ENCODE measurements around the gene ATAT1.

The ATAT1 gene

DNA sequence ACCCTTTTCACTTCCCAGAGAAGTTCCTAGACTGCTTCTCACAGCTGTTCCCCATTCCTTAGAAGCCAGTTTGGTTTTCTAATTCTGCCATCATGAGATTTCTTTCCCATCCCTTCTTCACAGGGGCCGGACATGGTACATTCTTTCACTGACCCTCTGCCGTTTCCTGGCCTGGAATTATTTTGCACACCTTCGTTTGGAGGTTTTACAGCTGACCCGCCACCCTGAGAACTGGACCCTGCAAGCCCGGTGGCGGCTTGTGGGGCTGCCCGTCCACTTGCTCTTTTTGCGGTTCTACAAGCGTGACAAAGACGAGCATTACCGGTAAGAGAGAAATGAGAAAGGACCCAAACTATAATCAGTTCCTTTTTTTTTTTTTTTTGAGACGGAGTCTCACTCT is 24.5 kb downstream of the ATAT1 start:
- TF ChIP-seq ZBTB7A (IDR thresholded peaks at IDR 0.05; ENCODE audit: low read depth) (no peak), EP300 (IDR thresholded peaks at IDR 0.05; ENCODE audit: borderline replicate concordance) (no peak), CEBPB (IDR thresholded peaks at IDR 0.05) (no peak), YY1 (IDR thresholded peaks at IDR 0.05; ENCODE audit: low read depth) (no peak), FOXM1 (IDR thresholded peaks at IDR 0.05; ENCODE audit: borderline replicate concordance, low read depth) (no peak), RAD21 (IDR thresholded peaks at IDR 0.05; ENCODE audit: low read depth) (no peak), CREB1 (IDR thresholded peaks at IDR 0.05; ENCODE audit: low read depth) (no peak), TCF12 (IDR thresholded peaks at IDR 0.05; ENCODE audit: low read depth) (no peak)
- TF ChIP-seq, protein P1, sequence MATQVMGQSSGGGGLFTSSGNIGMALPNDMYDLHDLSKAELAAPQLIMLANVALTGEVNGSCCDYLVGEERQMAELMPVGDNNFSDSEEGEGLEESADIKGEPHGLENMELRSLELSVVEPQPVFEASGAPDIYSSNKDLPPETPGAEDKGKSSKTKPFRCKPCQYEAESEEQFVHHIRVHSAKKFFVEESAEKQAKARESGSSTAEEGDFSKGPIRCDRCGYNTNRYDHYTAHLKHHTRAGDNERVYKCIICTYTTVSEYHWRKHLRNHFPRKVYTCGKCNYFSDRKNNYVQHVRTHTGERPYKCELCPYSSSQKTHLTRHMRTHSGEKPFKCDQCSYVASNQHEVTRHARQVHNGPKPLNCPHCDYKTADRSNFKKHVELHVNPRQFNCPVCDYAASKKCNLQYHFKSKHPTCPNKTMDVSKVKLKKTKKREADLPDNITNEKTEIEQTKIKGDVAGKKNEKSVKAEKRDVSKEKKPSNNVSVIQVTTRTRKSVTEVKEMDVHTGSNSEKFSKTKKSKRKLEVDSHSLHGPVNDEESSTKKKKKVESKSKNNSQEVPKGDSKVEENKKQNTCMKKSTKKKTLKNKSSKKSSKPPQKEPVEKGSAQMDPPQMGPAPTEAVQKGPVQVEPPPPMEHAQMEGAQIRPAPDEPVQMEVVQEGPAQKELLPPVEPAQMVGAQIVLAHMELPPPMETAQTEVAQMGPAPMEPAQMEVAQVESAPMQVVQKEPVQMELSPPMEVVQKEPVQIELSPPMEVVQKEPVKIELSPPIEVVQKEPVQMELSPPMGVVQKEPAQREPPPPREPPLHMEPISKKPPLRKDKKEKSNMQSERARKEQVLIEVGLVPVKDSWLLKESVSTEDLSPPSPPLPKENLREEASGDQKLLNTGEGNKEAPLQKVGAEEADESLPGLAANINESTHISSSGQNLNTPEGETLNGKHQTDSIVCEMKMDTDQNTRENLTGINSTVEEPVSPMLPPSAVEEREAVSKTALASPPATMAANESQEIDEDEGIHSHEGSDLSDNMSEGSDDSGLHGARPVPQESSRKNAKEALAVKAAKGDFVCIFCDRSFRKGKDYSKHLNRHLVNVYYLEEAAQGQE (IDR thresholded peaks at IDR 0.05; ENCODE audit: low read depth), result no peak

DNA sequence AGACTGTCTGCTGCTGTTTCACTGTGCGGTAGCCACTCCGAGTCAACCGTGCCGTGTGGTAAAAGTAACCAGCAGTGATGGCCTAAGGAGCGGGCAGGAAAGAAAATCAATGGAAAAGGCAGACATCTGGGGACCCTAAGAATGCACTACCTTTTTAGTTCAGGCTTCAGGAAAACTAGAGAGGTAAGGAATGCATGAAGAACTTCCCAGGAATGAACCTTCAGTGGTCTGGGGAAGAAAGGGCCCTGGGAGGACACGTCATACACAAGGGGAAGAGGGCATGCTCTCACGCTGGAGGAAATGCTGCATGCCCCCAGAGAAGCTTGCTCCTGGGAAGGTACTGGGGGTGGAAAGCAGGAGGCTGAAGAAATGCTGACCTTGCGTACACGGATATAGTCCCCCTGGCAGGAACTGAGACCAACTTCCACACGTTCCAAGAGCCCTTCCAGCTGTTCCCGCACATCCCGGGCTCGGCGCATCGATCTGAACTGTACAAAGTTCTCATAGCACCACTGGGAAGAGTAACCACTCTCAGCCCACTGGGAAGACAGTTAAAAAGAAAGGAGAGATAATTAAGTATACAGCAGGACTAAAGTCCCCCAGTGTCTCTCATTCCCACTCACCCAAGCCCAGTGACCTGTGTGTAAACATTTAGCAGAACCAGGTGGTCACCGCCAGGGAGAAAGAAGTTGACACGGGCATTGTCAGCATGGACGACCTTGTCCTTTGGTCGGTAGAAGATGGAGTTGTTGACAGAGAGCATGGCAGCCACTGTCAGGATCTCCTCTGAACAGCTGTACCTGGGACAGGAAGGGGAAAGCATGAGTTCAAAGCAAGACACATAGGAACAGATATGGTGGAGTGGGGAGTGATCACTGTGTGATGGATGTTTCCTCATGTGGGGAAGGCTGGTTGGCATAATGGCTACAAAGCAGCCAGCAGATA is 28.4 kb downstream of the ATAT1 start:
- TF ChIP-seq TAF1 (IDR thresholded peaks at IDR 0.05; ENCODE audit: low read depth), result no peak
- no peak for TF ChIP-seq TEAD4 (IDR thresholded peaks at IDR 0.05)
- no peak for TF ChIP-seq NFIC (IDR thresholded peaks at IDR 0.05)
- TF ChIP-seq TCF12 (IDR thresholded peaks at IDR 0.05; ENCODE audit: low read depth), result no peak
- TF ChIP-seq, protein P2, sequence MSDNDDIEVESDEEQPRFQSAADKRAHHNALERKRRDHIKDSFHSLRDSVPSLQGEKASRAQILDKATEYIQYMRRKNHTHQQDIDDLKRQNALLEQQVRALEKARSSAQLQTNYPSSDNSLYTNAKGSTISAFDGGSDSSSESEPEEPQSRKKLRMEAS (IDR thresholded peaks at IDR 0.05), result no peak
- TF ChIP-seq YY1 (IDR thresholded peaks at IDR 0.05; ENCODE audit: low read depth), result no peak
- TF ChIP-seq EGR1 (IDR thresholded peaks at IDR 0.05), result no peak
- TF ChIP-seq EP300 (IDR thresholded peaks at IDR 0.05; ENCODE audit: borderline replicate concordance), result no peak
- TF ChIP-seq, protein P1 (IDR thresholded peaks at IDR 0.05; ENCODE audit: low read depth), result no peak
- TF ChIP-seq FOXM1 (IDR thresholded peaks at IDR 0.05; ENCODE audit: borderline replicate concordance, low read depth), result no peak
- TF ChIP-seq RAD21 (IDR thresholded peaks at IDR 0.05; ENCODE audit: low read depth), result no peak
- TF ChIP-seq, protein P3, sequence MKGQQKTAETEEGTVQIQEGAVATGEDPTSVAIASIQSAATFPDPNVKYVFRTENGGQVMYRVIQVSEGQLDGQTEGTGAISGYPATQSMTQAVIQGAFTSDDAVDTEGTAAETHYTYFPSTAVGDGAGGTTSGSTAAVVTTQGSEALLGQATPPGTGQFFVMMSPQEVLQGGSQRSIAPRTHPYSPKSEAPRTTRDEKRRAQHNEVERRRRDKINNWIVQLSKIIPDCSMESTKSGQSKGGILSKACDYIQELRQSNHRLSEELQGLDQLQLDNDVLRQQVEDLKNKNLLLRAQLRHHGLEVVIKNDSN (IDR thresholded peaks at IDR 0.05), result no peak
- TF ChIP-seq ZBTB7A (IDR thresholded peaks at IDR 0.05; ENCODE audit: low read depth), result no peak
- no peak for TF ChIP-seq CREB1 (IDR thresholded peaks at IDR 0.05; ENCODE audit: low read depth)
- TF ChIP-seq CEBPB (IDR thresholded peaks at IDR 0.05), result no peak

DNA sequence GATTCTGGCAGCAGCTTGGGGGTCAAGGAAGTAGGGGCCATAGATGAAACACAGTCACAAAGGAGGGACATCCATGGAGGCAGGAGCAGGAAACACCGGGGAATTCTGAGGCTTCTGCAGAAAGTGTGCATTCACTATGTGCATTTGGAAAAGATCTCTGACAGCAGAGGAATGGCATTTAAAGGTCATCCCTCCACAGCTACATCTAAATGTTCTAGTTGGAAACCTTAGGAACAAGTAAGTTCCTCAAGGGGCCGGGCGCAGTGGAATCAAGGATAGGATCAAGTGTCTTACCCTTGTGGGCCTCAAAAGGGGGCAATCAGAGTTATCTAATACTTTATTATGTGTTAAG is 29.0 kb downstream of the ATAT1 start:
- TF ChIP-seq CREB1 (IDR thresholded peaks at IDR 0.05; ENCODE audit: low read depth) (no peak), TEAD4 (IDR thresholded peaks at IDR 0.05) (no peak), RAD21 (IDR thresholded peaks at IDR 0.05; ENCODE audit: low read depth) (no peak), NFIC (IDR thresholded peaks at IDR 0.05) (no peak), FOXM1 (IDR thresholded peaks at IDR 0.05; ENCODE audit: borderline replicate concordance, low read depth) (no peak), EP300 (IDR thresholded peaks at IDR 0.05; ENCODE audit: borderline replicate concordance) (no peak), TAF1 (IDR thresholded peaks at IDR 0.05; ENCODE audit: low read depth) (no peak), CEBPB (IDR thresholded peaks at IDR 0.05) (no peak)

DNA sequence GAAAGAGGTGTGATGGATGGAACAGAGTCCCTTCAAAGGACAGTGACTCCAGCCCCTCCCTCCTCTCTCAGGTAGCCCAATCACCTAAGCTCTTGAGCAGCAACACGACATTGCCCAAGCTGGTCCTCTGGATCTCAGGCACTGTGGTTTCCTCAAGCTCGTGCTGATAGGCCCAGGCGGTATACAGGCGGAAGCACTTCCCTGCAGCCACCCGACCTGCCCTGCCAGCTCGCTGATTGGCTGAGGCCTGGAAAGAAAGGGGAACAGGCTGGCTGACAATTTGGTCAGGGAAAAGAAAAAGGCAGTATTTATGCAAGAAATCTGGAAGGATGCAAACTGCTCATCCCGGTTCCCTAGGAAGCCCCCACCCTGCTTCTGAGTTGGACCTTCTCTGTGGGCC is 29.8 kb downstream of the ATAT1 start:
- TF ChIP-seq, protein P2 (IDR thresholded peaks at IDR 0.05), result no peak
- TF ChIP-seq ZBTB7A (IDR thresholded peaks at IDR 0.05; ENCODE audit: low read depth), result no peak
- TF ChIP-seq FOXM1 (IDR thresholded peaks at IDR 0.05; ENCODE audit: borderline replicate concordance, low read depth), result no peak
- no peak for TF ChIP-seq NFIC (IDR thresholded peaks at IDR 0.05)
- no peak for TF ChIP-seq EP300 (IDR thresholded peaks at IDR 0.05; ENCODE audit: borderline replicate concordance)
- no peak for TF ChIP-seq CREB1 (IDR thresholded peaks at IDR 0.05; ENCODE audit: low read depth)
- TF ChIP-seq YY1 (IDR thresholded peaks at IDR 0.05; ENCODE audit: low read depth), result no peak
- no peak for TF ChIP-seq TAF1 (IDR thresholded peaks at IDR 0.05; ENCODE audit: low read depth)
- no peak for TF ChIP-seq CEBPB (IDR thresholded peaks at IDR 0.05)
- TF ChIP-seq TEAD4 (IDR thresholded peaks at IDR 0.05), result no peak

DNA sequence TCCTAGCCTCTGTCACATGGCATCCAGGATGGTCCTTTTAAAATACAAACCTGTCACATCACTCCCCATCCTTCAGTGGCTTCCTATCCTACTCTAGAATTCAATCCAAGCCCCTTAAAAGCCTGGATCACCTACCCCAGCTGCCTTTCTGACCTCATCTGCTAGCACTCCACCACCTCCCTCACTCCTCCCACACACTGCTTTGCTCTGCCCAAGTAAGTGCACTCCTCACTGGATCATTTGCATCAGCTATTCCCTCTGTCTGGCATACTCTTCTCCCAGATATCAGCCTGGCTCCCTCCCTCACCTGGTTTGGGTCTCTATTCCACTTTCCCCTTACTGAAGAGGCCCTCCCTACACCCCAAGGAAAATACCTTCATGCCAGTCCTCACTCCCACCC is 30.8 kb downstream of the ATAT1 start:
- TF ChIP-seq, protein P2 (IDR thresholded peaks at IDR 0.05), result no peak
- TF ChIP-seq EP300 (IDR thresholded peaks at IDR 0.05; ENCODE audit: borderline replicate concordance), result no peak
- TF ChIP-seq EGR1 (IDR thresholded peaks at IDR 0.05), result no peak
- TF ChIP-seq CEBPB (IDR thresholded peaks at IDR 0.05), result no peak
- TF ChIP-seq RAD21 (IDR thresholded peaks at IDR 0.05; ENCODE audit: low read depth), result no peak
